Measurements from ENCODE around the gene AADACL3. TPM values are rescaled to one million over a fixed set of nuclear protein-coding genes. Genes with fewer than 3 reads are reported as not detected.
"Not testable (repeated sequence)": the region's sequence is repeated elsewhere in the genome, so short reads cannot be mapped to it uniquely, and the experiment has no call there.

The AADACL3 gene
- total and polyA plus RNA-seq, 2 donors (not counting 3 experiments of a cell fraction or from before 2014, with no cell fraction given), result not detected

DNA sequence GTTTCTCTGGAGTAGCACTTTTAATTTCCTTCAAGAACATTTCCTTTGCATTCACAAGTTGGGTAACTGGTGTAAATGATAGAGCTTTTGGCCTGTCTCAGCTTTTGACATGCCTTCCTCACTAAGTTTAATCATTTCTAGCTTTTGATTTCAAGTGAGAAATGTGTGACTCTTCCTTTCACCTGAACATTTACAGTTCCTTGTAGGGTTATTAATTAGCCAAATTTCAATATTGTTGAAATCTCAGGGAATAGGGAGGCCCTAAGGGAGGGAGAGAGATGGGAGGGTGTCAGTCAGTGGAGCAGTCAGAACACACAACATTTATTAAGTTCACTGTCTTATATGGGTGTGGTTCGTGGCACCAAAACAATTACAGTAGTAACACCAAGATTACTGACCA, 14.2 kb downstream of the AADACL3 start:
- POLR2A ChIA-PET, result no interaction called here
- BruUV-seq (replicated peaks), result no TSS peak

DNA sequence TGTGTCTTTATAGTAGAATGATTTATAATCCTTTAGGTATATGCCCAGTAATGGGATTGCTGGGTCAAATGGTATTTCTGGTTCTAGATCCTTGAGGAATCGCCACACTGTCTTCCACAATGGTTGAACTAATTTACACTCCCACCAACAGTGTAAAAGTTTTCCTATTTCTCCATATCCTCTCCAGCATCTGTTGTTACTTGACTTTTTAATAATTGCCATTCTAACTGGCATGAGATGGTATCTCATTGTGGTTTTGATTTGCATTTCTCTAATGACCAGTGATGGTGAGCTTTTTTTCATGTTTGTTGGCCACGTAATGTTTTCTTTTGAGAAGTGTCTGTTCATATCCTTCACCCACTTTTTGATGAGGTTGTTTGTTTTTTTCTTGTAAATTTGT, 15.2 kb downstream of the AADACL3 start:
- H3K36me3 ChIP-seq (ENCODE audit: control insufficient read depth in 2 of 2, extremely low read depth in 1 of 2, insufficient read depth in 2 of 2, low read length in 2 of 2); CTCF ChIA-PET; intact Hi-C loops (cut with micrococcal nuclease); dilution Hi-C loops (cut with MboI; ENCODE audit: extremely low pct_ligation_motif_present, low sequenced_read_pairs); FAIRE-seq; H4K20me1 ChIP-seq (replicated peaks; ENCODE audit: control insufficient read depth, extremely low read depth, insufficient read depth, low read length); BruUV-seq (replicated peaks); H3K4me3 ChIP-seq (replicated peaks in 1 of 3; ENCODE audit: insufficient read depth in 1 of 3, low read depth in 1 of 3, low read length in 3 of 3); H3K79me2 ChIP-seq (ENCODE audit: control insufficient read depth, insufficient read depth, low read length); DNase-seq (ENCODE audit: low read depth, low spot score); H3K9me1 ChIP-seq (replicated peaks; ENCODE audit: control insufficient read depth, extremely low read depth, insufficient read depth, low read length); POLR2A ChIA-PET; H3K27ac ChIP-seq (ENCODE audit: insufficient read depth, low read depth, low read length); H3K4me1 ChIP-seq (ENCODE audit: control insufficient read depth, extremely low read depth, insufficient read depth, low read length); H3K4me2 ChIP-seq (ENCODE audit: insufficient read depth, low read length); H3K9ac ChIP-seq (replicated peaks; ENCODE audit: extremely low read depth, insufficient read depth, low read length); H3K9me3 ChIP-seq (replicated peaks; ENCODE audit: control insufficient read depth, insufficient read depth, low read length); H2AFZ ChIP-seq (ENCODE audit: low read depth, low read length); H3K27me3 ChIP-seq (ENCODE audit: control insufficient read depth in 2 of 2, insufficient read depth in 2 of 2, low read length in 2 of 2): not testable (repeated sequence)

More for the DNA sequence above, 14.2 kb downstream of the AADACL3 start:
- Histone ChIP-seq H3K9ac (replicated peaks; ENCODE audit: extremely low read depth, insufficient read depth, low read length) (no peak overlapping the region), H3K9me1 (replicated peaks; ENCODE audit: control insufficient read depth, extremely low read depth, insufficient read depth, low read length) (no peaks in the 10 kb centered on the region), H4K20me1 (replicated peaks; ENCODE audit: control insufficient read depth, extremely low read depth, insufficient read depth, low read length) (no peaks in the 10 kb centered on the region), H3K27me3 (ENCODE audit: control insufficient read depth in 2 of 2, insufficient read depth in 2 of 2, low read length in 2 of 2) (no peaks in the 10 kb centered on the region), H3K27ac (ENCODE audit: insufficient read depth, low read depth, low read length) (no peak overlapping the region), H3K4me3 (replicated peaks in 1 of 3; ENCODE audit: insufficient read depth in 1 of 3, low read depth in 1 of 3, low read length in 3 of 3) (no peak overlapping the region), H3K9me3 (replicated peaks; ENCODE audit: control insufficient read depth, insufficient read depth, low read length) (no peaks in the 10 kb centered on the region), H2AFZ (ENCODE audit: low read depth, low read length) (no peak overlapping the region), H3K4me1 (ENCODE audit: control insufficient read depth, extremely low read depth, insufficient read depth, low read length) (no peaks in the 10 kb centered on the region), H3K79me2 (ENCODE audit: control insufficient read depth, insufficient read depth, low read length) (no peaks in the 10 kb centered on the region), H3K4me2 (ENCODE audit: insufficient read depth, low read length) (no peak overlapping the region), H3K36me3 (ENCODE audit: control insufficient read depth in 2 of 2, extremely low read depth in 1 of 2, insufficient read depth in 2 of 2, low read length in 2 of 2) (no peaks in the 10 kb centered on the region)
- no peak for FAIRE-seq
- intact Hi-C loops (cut with micrococcal nuclease) (no loop called here), dilution Hi-C loops (cut with MboI; ENCODE audit: extremely low pct_ligation_motif_present, low sequenced_read_pairs) (no loop called here)
- CTCF ChIA-PET, result no interaction called here
- TF ChIP-seq POLR2AphosphoS5 (IDR thresholded peaks at IDR 0.05; ENCODE audit: insufficient read depth, low read depth, low read length), result no peak
- TF ChIP-seq GATA2 (IDR thresholded peaks at IDR 0.05; ENCODE audit: insufficient read depth, insufficient read length, low read depth, low read length), result no peak
- DNase-seq (ENCODE audit: low read depth, low spot score), result no peak
